Astrocyte (in vitro differentiated cells and primary cell): ENCODE measurements around the gene TMF1. TPM values are rescaled to one million over a fixed set of nuclear protein-coding genes. Genes with fewer than 3 reads are reported as not detected.
A peak's percentile ranks its signal among the peaks of the same experiment; 100 is the strongest.

Experiments
- DNase-seq: peaks from one replicate; pipeline ENCODE4 v3.0.0-alpha.2; 2010; ENCODE audit warnings: low read depth
- FAIRE-seq: peaks from 2 replicates; lab custom pipeline; 2011; peaks lifted over from hg19 to GRCh38; lab: Jason Lieb, UNC
- H2AFZ ChIP-seq: 2 replicates; pipeline ENCODE4 v1.6.0; 2012; ENCODE audit warnings: low read depth, low read length, inconsistent platforms
- H3K27ac ChIP-seq: 2 replicates; pipeline ENCODE4 v1.5.1; 2011; ENCODE audit warnings: low read depth, low read length, inconsistent platforms
- H3K27me3 ChIP-seq: 2 replicates; pipeline ENCODE4 v1.6.0; 2011; ENCODE audit warnings: low read length, inconsistent platforms; ENCODE audit not compliant: insufficient read depth
- H3K36me3 ChIP-seq: 2 replicates; pipeline ENCODE4 v1.5.1; 2011; ENCODE audit warnings: low read length, inconsistent platforms; ENCODE audit not compliant: insufficient read depth
- H3K4me1 ChIP-seq: 2 replicates; pipeline ENCODE4 v1.5.1; 2011; ENCODE audit warnings: low read length, inconsistent platforms; ENCODE audit not compliant: insufficient read depth
- H3K4me2 ChIP-seq: 2 replicates; pipeline ENCODE4 v1.6.0; 2012; ENCODE audit warnings: low read length, inconsistent platforms
- H3K4me3 ChIP-seq: 2 replicates; pipeline ENCODE4 v1.5.1; 2011; ENCODE audit warnings: low read depth, mild to moderate bottlenecking, low read length, inconsistent platforms; ENCODE audit not compliant: insufficient read depth
- H3K79me2 ChIP-seq: 2 replicates; pipeline ENCODE4 v1.6.0; 2012; ENCODE audit warnings: mild to moderate bottlenecking, low read length, inconsistent platforms; ENCODE audit not compliant: insufficient read depth
- H3K9ac ChIP-seq: 2 replicates; pipeline ENCODE4 v1.6.0; 2012; ENCODE audit warnings: mild to moderate bottlenecking, low read length, inconsistent platforms
- H3K9me3 ChIP-seq: 2 replicates; pipeline ENCODE4 v1.5.1; 2012; ENCODE audit warnings: low read depth, mild to moderate bottlenecking, low read length, inconsistent platforms; ENCODE audit not compliant: insufficient read depth
- H4K20me1 ChIP-seq: 2 replicates; pipeline ENCODE4 v1.6.0; 2012; ENCODE audit warnings: low read length, inconsistent platforms; ENCODE audit not compliant: insufficient read depth
- H3K27ac Mint-ChIP-seq: one replicate; pipeline ENCODE4 v1.8.0; 2021; ENCODE audit warnings: mild to moderate bottlenecking, mixed read lengths; ENCODE audit not compliant: unreplicated experiment
- H3K27me3 Mint-ChIP-seq: one replicate; pipeline ENCODE4 v1.8.0; 2021; ENCODE audit warnings: low read depth, mixed read lengths; ENCODE audit not compliant: unreplicated experiment
- H3K36me3 Mint-ChIP-seq: one replicate; pipeline ENCODE4 v1.8.0; 2021; ENCODE audit warnings: low read depth, mixed read lengths; ENCODE audit not compliant: unreplicated experiment
- H3K4me1 Mint-ChIP-seq: one replicate; pipeline ENCODE4 v1.8.0; 2021; ENCODE audit warnings: low read depth, mixed read lengths; ENCODE audit not compliant: unreplicated experiment
- H3K4me3 Mint-ChIP-seq: one replicate; pipeline ENCODE4 v1.8.0; 2021; ENCODE audit warnings: mild to moderate bottlenecking, moderate library complexity, mixed read lengths; ENCODE audit not compliant: unreplicated experiment
- H3K9me3 Mint-ChIP-seq: one replicate; pipeline ENCODE4 v1.8.0; 2021; ENCODE audit warnings: mild to moderate bottlenecking, mixed read lengths; ENCODE audit not compliant: unreplicated experiment
- CTCF ChIP-seq: IDR thresholded peaks from 2 replicates; pipeline ENCODE4 v1.5.1; 2011; ENCODE audit warnings: low read depth, mild to moderate bottlenecking, inconsistent platforms, low read length, moderate library complexity; ENCODE audit not compliant: insufficient read depth
- EZH2 ChIP-seq: IDR thresholded peaks from 2 replicates; pipeline ENCODE4 v1.6.1; 2012; ENCODE audit warnings: mild to moderate bottlenecking, low read length, inconsistent platforms; ENCODE audit not compliant: insufficient read depth
- total RNA-seq: library from RNA; stranded (reverse); gene quantifications from 2 replicates; pipeline ENCODE4 v1.2.1, GENCODE V29; 2021

Gene TMF1
- total RNA-seq, 1 donor from 2014 or later: 46.8 TPM

GRCh38 chr3:69080233-69080920, 28.2 kb upstream of the TMF1 start, which contains the start of gene UBA3:
TSS of gene UBA3 (minus strand) at chr3:69080365. CDS start at chr3:69080353, 12 bp downstream.
- FAIRE-seq (no peak), DNase-seq (peak; percentile 64)
- H3K4me2 ChIP-seq: peak within 1 kb of the TSS; percentile 94
- peak within 1 kb of the TSS; percentile 88 for H3K4me3 ChIP-seq
- H3K27me3 ChIP-seq: no peaks in the 10 kb centered on the region
- H3K79me2 ChIP-seq: peaks cover 52% of the 10 kb centered on the region
- H3K27me3 Mint-ChIP-seq: no peaks in the 10 kb centered on the region
- peak within 1 kb of the TSS; percentile 49 for H2AFZ ChIP-seq
- peak within 1 kb of the TSS; percentile 55 for H3K27ac ChIP-seq
- peak within 1 kb of the TSS; percentile 95 for H3K27ac Mint-ChIP-seq
- peaks cover 12% of the 10 kb centered on the region for H4K20me1 ChIP-seq
- H3K4me3 Mint-ChIP-seq: peak within 1 kb of the TSS; percentile 93
- H3K36me3 Mint-ChIP-seq: peaks cover 4% of the 10 kb centered on the region
- H3K36me3 ChIP-seq: no peaks in the 10 kb centered on the region
- H3K4me1 ChIP-seq: peaks cover 43% of the 10 kb centered on the region
- H3K9me3 Mint-ChIP-seq: no peaks in the 10 kb centered on the region
- H3K9ac ChIP-seq: peak within 1 kb of the TSS; percentile 92
- no peaks in the 10 kb centered on the region for H3K9me3 ChIP-seq
- TF ChIP-seq CTCF (no peak), EZH2 (no peak)
- H3K4me1 Mint-ChIP-seq: peaks cover 40% of the 10 kb centered on the region

- peaks cover 40% of the 10 kb centered on the region for H3K4me1 Mint-ChIP-seq
Measured at GRCh38 chr3:69079269-69080159, 27.4 kb upstream of the TMF1 start.

More at GRCh38 chr3:69079269-69080159, 27.4 kb upstream of the TMF1 start:
- no peaks in the 10 kb centered on the region for H3K9me3 ChIP-seq
- Mint-ChIP-seq H3K27ac (peak overlapping the region; percentile 87), H3K9me3 (no peaks in the 10 kb centered on the region), H3K4me3 (peak overlapping the region; percentile 93), H3K27me3 (no peaks in the 10 kb centered on the region), H3K36me3 (peaks cover 4% of the 10 kb centered on the region)
- H3K4me3 ChIP-seq: peak overlapping the region; percentile 88
- peak overlapping the region; percentile 55 for H3K27ac ChIP-seq
- H3K79me2 ChIP-seq: peaks cover 53% of the 10 kb centered on the region
- H3K4me2 ChIP-seq: peak overlapping the region; percentile 94
- DNase-seq (no peak), FAIRE-seq (peak; percentile 76)
- H4K20me1 ChIP-seq: peaks cover 12% of the 10 kb centered on the region
- H3K36me3 ChIP-seq: no peaks in the 10 kb centered on the region
- peaks cover 42% of the 10 kb centered on the region for H3K4me1 ChIP-seq
- peak overlapping the region; percentile 49 for H2AFZ ChIP-seq
- H3K9ac ChIP-seq: peak overlapping the region; percentile 92
- H3K27me3 ChIP-seq: no peaks in the 10 kb centered on the region
- TF ChIP-seq CTCF: no peak
- no peak for TF ChIP-seq EZH2
